ENCODE data around the gene UACA.
A peak's percentile ranks its signal among the peaks of the same experiment; 100 is the strongest.
"Not testable (repeated sequence)": the region's sequence is repeated elsewhere in the genome, so short reads cannot be mapped to it uniquely, and the experiment has no call there.

The UACA gene

GRCh38 chr15:70748281-70748747 is 15.0 kb downstream of the UACA start:
- peaks cover 12% of the 10 kb centered on the region for H3K4me1 ChIP-seq (ENCODE audit: insufficient read depth, poor library complexity, severe bottlenecking)
- ATAC-seq (ENCODE audit: low read depth) = peak; percentile 53
- no peak for TF ChIP-seq CTCF (IDR thresholded peaks at IDR 0.05; ENCODE audit: poor library complexity, severe bottlenecking)

GRCh38 chr15:70746598-70746997 is 16.8 kb downstream of the UACA start:
- not testable (repeated sequence) for DNase-seq (ENCODE audit: low spot score); H3K36me3 ChIP-seq (ENCODE audit: low read depth); H3K27me3 ChIP-seq (ENCODE audit: insufficient read depth, poor library complexity, severe bottlenecking); H3K27ac ChIP-seq (ENCODE audit: poor library complexity, severe bottlenecking); ATAC-seq (ENCODE audit: low read depth); H3K4me3 ChIP-seq (ENCODE audit: severe bottlenecking); H3K9me3 ChIP-seq (ENCODE audit: severe bottlenecking)
- H3K4me1 ChIP-seq (ENCODE audit: insufficient read depth, poor library complexity, severe bottlenecking) = peaks cover 29% of the 10 kb centered on the region

More at GRCh38 chr15:70748281-70748747, 15.0 kb downstream of the UACA start:
- H3K27me3 ChIP-seq (ENCODE audit: insufficient read depth, poor library complexity, severe bottlenecking) = no peaks in the 10 kb centered on the region
- H3K4me3 ChIP-seq (ENCODE audit: severe bottlenecking) = no peak overlapping the region
- no peaks in the 10 kb centered on the region for H3K9me3 ChIP-seq (ENCODE audit: severe bottlenecking)
- H3K27ac ChIP-seq (ENCODE audit: poor library complexity, severe bottlenecking) = no peak overlapping the region
- no peak for DNase-seq (ENCODE audit: low spot score)
- H3K36me3 ChIP-seq (ENCODE audit: low read depth) = no peaks in the 10 kb centered on the region

GRCh38 chr15:70742928-70743327 is 20.4 kb downstream of the UACA start:
- peak overlapping the region; percentile 43 for H3K27ac ChIP-seq (ENCODE audit: poor library complexity, severe bottlenecking)
- ATAC-seq (ENCODE audit: low read depth) (peak; percentile 19; the same call in 1 of the 3 replicates), DNase-seq (ENCODE audit: low spot score) (no peak)
- H3K27me3 ChIP-seq (ENCODE audit: insufficient read depth, poor library complexity, severe bottlenecking) = no peaks in the 10 kb centered on the region
- peaks cover 33% of the 10 kb centered on the region for H3K4me1 ChIP-seq (ENCODE audit: insufficient read depth, poor library complexity, severe bottlenecking)
- H3K9me3 ChIP-seq (ENCODE audit: severe bottlenecking) = no peaks in the 10 kb centered on the region
- TF ChIP-seq CTCF (IDR thresholded peaks at IDR 0.05; ENCODE audit: poor library complexity, severe bottlenecking) = no peak
- H3K4me3 ChIP-seq (ENCODE audit: severe bottlenecking) = no peak overlapping the region
- no peaks in the 10 kb centered on the region for H3K36me3 ChIP-seq (ENCODE audit: low read depth)

- ATAC-seq (ENCODE audit: low read depth) = peak; percentile 79
- TF ChIP-seq CTCF (IDR thresholded peaks at IDR 0.05; ENCODE audit: poor library complexity, severe bottlenecking) = no peak
- no peak overlapping the region for H3K4me3 ChIP-seq (ENCODE audit: severe bottlenecking)
- DNase-seq (ENCODE audit: low spot score) = no peak
- no peaks in the 10 kb centered on the region for H3K9me3 ChIP-seq (ENCODE audit: severe bottlenecking)
- no peaks in the 10 kb centered on the region for H3K36me3 ChIP-seq (ENCODE audit: low read depth)
- peaks cover 33% of the 10 kb centered on the region for H3K4me1 ChIP-seq (ENCODE audit: insufficient read depth, poor library complexity, severe bottlenecking)
- H3K27me3 ChIP-seq (ENCODE audit: insufficient read depth, poor library complexity, severe bottlenecking) = no peaks in the 10 kb centered on the region
- H3K27ac ChIP-seq (ENCODE audit: poor library complexity, severe bottlenecking) = peak overlapping the region; percentile 43
These were observed 21.6 kb downstream of the UACA start for GRCh38 chr15:70741677-70742293.

- Histone ChIP-seq H3K4me3 (ENCODE audit: severe bottlenecking) (no peak overlapping the region), H3K27me3 (ENCODE audit: insufficient read depth, poor library complexity, severe bottlenecking) (no peaks in the 10 kb centered on the region), H3K4me1 (ENCODE audit: insufficient read depth, poor library complexity, severe bottlenecking) (peaks cover 33% of the 10 kb centered on the region), H3K9me3 (ENCODE audit: severe bottlenecking) (no peaks in the 10 kb centered on the region), H3K27ac (ENCODE audit: poor library complexity, severe bottlenecking) (peak overlapping the region; percentile 43), H3K36me3 (ENCODE audit: low read depth) (no peaks in the 10 kb centered on the region)
- ATAC-seq (ENCODE audit: low read depth) (peak; percentile 81), DNase-seq (ENCODE audit: low spot score) (no peak)
- no peak for TF ChIP-seq CTCF (IDR thresholded peaks at IDR 0.05; ENCODE audit: poor library complexity, severe bottlenecking)
These were observed 22.2 kb downstream of the UACA start for GRCh38 chr15:70741107-70741531.

- H3K4me1 ChIP-seq (ENCODE audit: insufficient read depth, poor library complexity, severe bottlenecking); ATAC-seq (ENCODE audit: low read depth): not testable (repeated sequence)
These were observed 28.3 kb downstream of the UACA start for GRCh38 chr15:70735040-70735439.

More at GRCh38 chr15:70735040-70735439, 28.3 kb downstream of the UACA start:
- H3K27ac ChIP-seq (ENCODE audit: poor library complexity, severe bottlenecking); H3K36me3 ChIP-seq (ENCODE audit: low read depth); H3K4me3 ChIP-seq (ENCODE audit: severe bottlenecking); H3K27me3 ChIP-seq (ENCODE audit: insufficient read depth, poor library complexity, severe bottlenecking); H3K9me3 ChIP-seq (ENCODE audit: severe bottlenecking); DNase-seq (ENCODE audit: low spot score): not testable (repeated sequence)

Data from RWPE2 (cell line).